H9 (cell line): Measurements from ENCODE around the gene YWHAB. TPM values are rescaled to one million over a fixed set of nuclear protein-coding genes. Genes with fewer than 3 reads are reported as not detected.

Experiments used
- DNase-seq: peaks from one replicate; pipeline ENCODE4 v3.0.0-alpha.2; 2017
- H2AFZ ChIP-seq: one replicate; pipeline ENCODE4 v1.6.1; 2013; ENCODE audit warnings: mild to moderate bottlenecking, low read length, control low read depth, moderate library complexity
- H2AK5ac ChIP-seq: 2 replicates; pipeline ENCODE4 v1.6.1; 2013; ENCODE audit warnings: low read length, control low read depth, mixed read lengths; ENCODE audit not compliant: insufficient read length
- H2BK120ac ChIP-seq: one replicate; pipeline ENCODE4 v1.6.1; 2013; ENCODE audit warnings: low read depth, mild to moderate bottlenecking, low read length, control low read depth, inconsistent platforms; ENCODE audit not compliant: poor library complexity, severe bottlenecking
- H2BK12ac ChIP-seq: 2 replicates; pipeline ENCODE4 v1.6.1; 2013; ENCODE audit warnings: low read length, control low read depth, mixed read lengths, low read depth; ENCODE audit not compliant: insufficient read length
- H2BK15ac ChIP-seq: 2 replicates; pipeline ENCODE4 v1.6.1; 2013; ENCODE audit warnings: low read depth, low read length, control low read depth
- H2BK20ac ChIP-seq: one replicate; pipeline ENCODE4 v1.6.1; 2013; ENCODE audit warnings: low read depth, mild to moderate bottlenecking, low read length, control low read depth, inconsistent platforms; ENCODE audit not compliant: poor library complexity, severe bottlenecking
- H2BK5ac ChIP-seq: 2 replicates; pipeline ENCODE4 v1.6.1; 2013; ENCODE audit warnings: low read length, control low read depth, mixed read lengths; ENCODE audit not compliant: insufficient read length
- H3K14ac ChIP-seq: 2 replicates; pipeline ENCODE4 v1.6.1; 2013; ENCODE audit warnings: low read length, control low read depth; ENCODE audit not compliant: insufficient read depth
- H3K18ac ChIP-seq: 2 replicates; pipeline ENCODE4 v1.6.1; 2013; ENCODE audit warnings: low read depth, mild to moderate bottlenecking, mixed read lengths, low read length, control low read depth; ENCODE audit not compliant: insufficient read length
- H3K23ac ChIP-seq: 2 replicates; pipeline ENCODE4 v1.6.1; 2013; ENCODE audit warnings: low read length, control low read depth, mixed read lengths, low read depth; ENCODE audit not compliant: insufficient read length
- H3K23me2 ChIP-seq: 2 replicates; pipeline ENCODE4 v1.6.1; 2013; ENCODE audit warnings: low read depth, mild to moderate bottlenecking, mixed read lengths, low read length, control low read depth; ENCODE audit not compliant: insufficient read length, poor library complexity, severe bottlenecking
- H3K27ac ChIP-seq: 2 replicates; pipeline ENCODE4 v1.5.1; 2013; ENCODE audit warnings: low read length, control low read depth, mixed read lengths, low read depth; ENCODE audit not compliant: insufficient read length
- H3K27me3 ChIP-seq: 2 replicates; pipeline ENCODE4 v1.6.1; 2013; ENCODE audit warnings: low read length, control low read depth, inconsistent platforms; ENCODE audit not compliant: insufficient read depth
- H3K4ac ChIP-seq: 2 replicates; pipeline ENCODE4 v1.6.1; 2013; ENCODE audit warnings: low read depth, mild to moderate bottlenecking, control low read depth, inconsistent platforms, low read length, moderate library complexity
- H3K4me1 ChIP-seq: 2 replicates; pipeline ENCODE4 v1.6.1; 2013; ENCODE audit warnings: low read length, control low read depth, inconsistent platforms; ENCODE audit not compliant: insufficient read depth
- H3K4me2 ChIP-seq: 2 replicates; pipeline ENCODE4 v1.6.1; 2013; ENCODE audit warnings: low read length, control low read depth, mixed read lengths; ENCODE audit not compliant: insufficient read length, insufficient read depth
- H3K56ac ChIP-seq: 2 replicates; pipeline ENCODE4 v1.6.1; 2013; ENCODE audit warnings: low read depth, mild to moderate bottlenecking, mixed read lengths, low read length, control low read depth; ENCODE audit not compliant: insufficient read length
- H3K79me1 ChIP-seq: 2 replicates; pipeline ENCODE4 v1.6.1; 2013; ENCODE audit warnings: low read depth, mild to moderate bottlenecking, moderate library complexity, low read length, control low read depth, inconsistent platforms; ENCODE audit not compliant: insufficient read depth, poor library complexity, severe bottlenecking
- H3K79me2 ChIP-seq: 2 replicates; pipeline ENCODE4 v1.6.1; 2013; ENCODE audit warnings: low read length, control low read depth, inconsistent platforms; ENCODE audit not compliant: insufficient read depth
- H3K9ac ChIP-seq: 2 replicates; pipeline ENCODE4 v1.6.1; 2013; ENCODE audit warnings: low read length, control low read depth, mixed read lengths; ENCODE audit not compliant: insufficient read length; ENCODE audit errors: extremely low read depth
- H3K9me3 ChIP-seq: one replicate; pipeline ENCODE4 v1.6.1; 2013; ENCODE audit warnings: low read depth, low read length, inconsistent platforms; ENCODE audit not compliant: control insufficient read depth
- H3T11ph ChIP-seq: one replicate; pipeline ENCODE4 v1.6.1; 2013; ENCODE audit warnings: mild to moderate bottlenecking, low read length, control low read depth, inconsistent platforms
- H4K20me1 ChIP-seq: one replicate; pipeline ENCODE4 v1.6.1; 2013; ENCODE audit not compliant: control insufficient read depth, insufficient read length, insufficient read depth
- H4K5ac ChIP-seq: 2 replicates; pipeline ENCODE4 v1.6.1; 2013; ENCODE audit warnings: low read depth, mild to moderate bottlenecking, mixed read lengths, low read length, control low read depth; ENCODE audit not compliant: insufficient read length
- H4K8ac ChIP-seq: replicated peaks from 2 replicates; pipeline ENCODE4 v1.6.1; 2013; ENCODE audit warnings: low read length, control low read depth, mixed read lengths, low read depth; ENCODE audit not compliant: insufficient read length
- H4K91ac ChIP-seq: 2 replicates; pipeline ENCODE4 v1.6.1; 2013; ENCODE audit warnings: low read depth, mild to moderate bottlenecking, moderate library complexity, mixed read lengths, low read length, control low read depth; ENCODE audit not compliant: insufficient read length
- H3K27ac Mint-ChIP-seq, 3 experiments: 2 replicates in 2 of 3; 3 replicates in 1 of 3; pipeline ENCODE4 v1.8.0; 2020 to 2021; ENCODE audit warnings: mixed read lengths in 3 of 3, mild to moderate bottlenecking in 1 of 3, moderate library complexity in 1 of 3
- H3K27me3 Mint-ChIP-seq: 2 replicates; pipeline ENCODE4 v1.8.0; 2021; ENCODE audit warnings: low read depth, mild to moderate bottlenecking, moderate library complexity, mixed read lengths
- H3K36me3 Mint-ChIP-seq, 3 experiments: 2 replicates in 2 of 3; 3 replicates in 1 of 3; pipeline ENCODE4 v1.8.0; 2020 to 2021; ENCODE audit warnings: low read depth in 3 of 3, mixed read lengths in 3 of 3; ENCODE audit not compliant: insufficient read depth in 1 of 3
- H3K4me1 Mint-ChIP-seq, 2 experiments: 2 replicates each; pipeline ENCODE4 v1.8.0; 2020; ENCODE audit warnings: mixed read lengths in 2 of 2
- H3K4me3 Mint-ChIP-seq, 2 experiments: 2 replicates in 1 of 2; 3 replicates in 1 of 2; pipeline ENCODE4 v1.8.0; 2020 to 2021; ENCODE audit warnings: mild to moderate bottlenecking in 2 of 2, mixed read lengths in 2 of 2, moderate library complexity in 1 of 2
- H3K9me3 Mint-ChIP-seq, 2 experiments: 2 replicates in 1 of 2; 3 replicates in 1 of 2; pipeline ENCODE4 v1.8.0; 2020; ENCODE audit warnings: mild to moderate bottlenecking in 2 of 2, mixed read lengths in 2 of 2, moderate library complexity in 1 of 2
- WGBS: extraction: QIAGEN DNeasy Blood & Tissue Kit; methylation state at CpG from one replicate; pipeline ENCODE4 v1.1.7; 2013; ENCODE audit warnings: missing lambda C conversion rate, low lambda C conversion rate, mixed read lengths; ENCODE audit not compliant: insufficient read length; ENCODE audit errors: extremely low coverage; 5-methylcytosine and 5-hydroxymethylcytosine counted together
- total RNA-seq: library from RNA; stranded (reverse); gene quantifications from 2 replicates; pipeline ENCODE4 v1.2.1, GENCODE V29; 2021
- TF ChIP-seq, protein P1 (sequence below): fragments of 200-600 bp; sonication (generic); conservative IDR thresholded peaks from 3 replicates; pipeline ENCODE4 v1.8.0; 2021; ENCODE audit warnings: antibody characterized with exemption, mild to moderate bottlenecking

YWHAB gene
- total RNA-seq, 1 experiment from 2014 or later = 203 TPM

DNA sequence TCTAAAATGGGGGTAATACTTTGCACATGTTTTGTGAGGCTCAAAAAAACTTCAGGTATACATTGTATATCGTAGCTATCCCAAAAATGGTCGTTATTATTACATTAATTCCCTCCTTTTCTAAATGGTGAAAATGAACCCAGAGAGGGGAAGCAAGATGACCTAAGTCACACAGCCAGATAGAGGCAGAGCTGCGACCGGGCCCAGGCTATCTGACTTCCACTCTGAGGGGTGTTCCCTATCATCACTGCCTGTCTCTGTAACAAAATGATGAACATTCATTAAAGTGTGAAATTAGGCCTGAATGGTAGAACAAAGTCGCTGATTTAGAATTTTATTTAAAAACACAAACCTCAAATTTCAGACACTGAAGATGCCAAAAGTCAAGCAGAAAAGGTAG is 46.0 kb upstream of the YWHAB start:
- no peak overlapping the region for H3K4me2 ChIP-seq
- no peak overlapping the region for H3K56ac ChIP-seq
- H2AFZ ChIP-seq = no peak overlapping the region
- H3K79me1 ChIP-seq = no peaks in the 10 kb centered on the region
- H3K27ac ChIP-seq = no peak overlapping the region
- no peak overlapping the region for H3K9ac ChIP-seq
- H3K27me3 Mint-ChIP-seq = peaks cover 12% of the 10 kb centered on the region; the same call in 1 of the 2 replicates
- H4K20me1 ChIP-seq = no peaks in the 10 kb centered on the region
- H3K4ac ChIP-seq = no peak overlapping the region
- no peak overlapping the region for H3K14ac ChIP-seq
- H2BK15ac ChIP-seq = no peak overlapping the region
- no peak overlapping the region for H3T11ph ChIP-seq
- H3K4me1 Mint-ChIP-seq = 0 out of 4 replicates have a peak, but pooled peaks cover 0 to 6% of the 10 kb centered on the region in 2 experiments
- H3K23ac ChIP-seq = no peak overlapping the region
- no peaks in the 10 kb centered on the region for H3K27me3 ChIP-seq
- TF ChIP-seq, protein P1, sequence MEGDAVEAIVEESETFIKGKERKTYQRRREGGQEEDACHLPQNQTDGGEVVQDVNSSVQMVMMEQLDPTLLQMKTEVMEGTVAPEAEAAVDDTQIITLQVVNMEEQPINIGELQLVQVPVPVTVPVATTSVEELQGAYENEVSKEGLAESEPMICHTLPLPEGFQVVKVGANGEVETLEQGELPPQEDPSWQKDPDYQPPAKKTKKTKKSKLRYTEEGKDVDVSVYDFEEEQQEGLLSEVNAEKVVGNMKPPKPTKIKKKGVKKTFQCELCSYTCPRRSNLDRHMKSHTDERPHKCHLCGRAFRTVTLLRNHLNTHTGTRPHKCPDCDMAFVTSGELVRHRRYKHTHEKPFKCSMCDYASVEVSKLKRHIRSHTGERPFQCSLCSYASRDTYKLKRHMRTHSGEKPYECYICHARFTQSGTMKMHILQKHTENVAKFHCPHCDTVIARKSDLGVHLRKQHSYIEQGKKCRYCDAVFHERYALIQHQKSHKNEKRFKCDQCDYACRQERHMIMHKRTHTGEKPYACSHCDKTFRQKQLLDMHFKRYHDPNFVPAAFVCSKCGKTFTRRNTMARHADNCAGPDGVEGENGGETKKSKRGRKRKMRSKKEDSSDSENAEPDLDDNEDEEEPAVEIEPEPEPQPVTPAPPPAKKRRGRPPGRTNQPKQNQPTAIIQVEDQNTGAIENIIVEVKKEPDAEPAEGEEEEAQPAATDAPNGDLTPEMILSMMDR = no peak
- H2BK120ac ChIP-seq = no peak overlapping the region
- no peak for DNase-seq
- H4K8ac ChIP-seq = no peak overlapping the region
- peaks cover 4 to 5% of the 10 kb centered on the region in 2 experiments for H3K9me3 Mint-ChIP-seq
- H3K4me3 Mint-ChIP-seq = no peak overlapping the region
- H3K36me3 Mint-ChIP-seq = peaks cover 0 to 6% (median 4%) of the 10 kb centered on the region in 3 experiments; a peak in 6 of 7 replicates
- H4K5ac ChIP-seq = no peak overlapping the region
- H3K18ac ChIP-seq = no peak overlapping the region
- H3K79me2 ChIP-seq = no peaks in the 10 kb centered on the region
- H2BK5ac ChIP-seq = no peak overlapping the region
- H2AK5ac ChIP-seq = no peak overlapping the region
- peaks cover 7% of the 10 kb centered on the region; the same call in 1 of the 2 replicates for H3K4me1 ChIP-seq
- whole genome bisulfite sequencing = no CpG with 5 or more reads among the region's 5 CpGs
- H3K9me3 ChIP-seq = no peaks in the 10 kb centered on the region
- no peak overlapping the region for H2BK12ac ChIP-seq
- H2BK20ac ChIP-seq = no peak overlapping the region
- H3K23me2 ChIP-seq = no peaks in the 10 kb centered on the region
- no peak overlapping the region for H4K91ac ChIP-seq
- no peak overlapping the region for H3K27ac Mint-ChIP-seq
